GM23338 (cell line): ENCODE results near the gene RBM33. TPM values are rescaled to one million over a fixed set of nuclear protein-coding genes. Genes with fewer than 3 reads are reported as not detected.

Source experiments
- ATAC-seq: fragments of 200-7000 bp; cut with Tn5 transposase; 3 replicates; pipeline ENCODE4 v1.9.1; 2020
- DNase-seq: peaks from one replicate; pipeline ENCODE4 v3.0.0-alpha.2; 2015; ENCODE audit warnings: low spot score
- H2AFZ ChIP-seq: fragments of 200-600 bp; sonication (generic); 2 replicates; pipeline ENCODE4 v1.8.0; 2016; ENCODE audit warnings: antibody characterized with exemption, mild to moderate bottlenecking, moderate library complexity
- H3F3A ChIP-seq: fragments of 200-600 bp; sonication (generic); replicated peaks from 2 replicates; pipeline ENCODE4 v1.8.0; 2017; ENCODE audit warnings: antibody characterized with exemption, mixed run types, low read depth
- H3K27ac ChIP-seq: fragments of 200-600 bp; sonication (generic); 2 replicates; pipeline ENCODE4 v1.6.1; 2016; ENCODE audit warnings: low read depth
- H3K27me3 ChIP-seq: fragments of 200-600 bp; sonication (generic); 2 replicates; pipeline ENCODE4 v1.8.0; 2016; ENCODE audit warnings: mild to moderate bottlenecking, mixed run types, moderate library complexity; ENCODE audit not compliant: insufficient read depth
- H3K36me3 ChIP-seq: fragments of 200-600 bp; sonication (generic); 2 replicates; pipeline ENCODE4 v1.8.0; 2016; ENCODE audit warnings: mild to moderate bottlenecking; ENCODE audit not compliant: insufficient read depth
- H3K4me1 ChIP-seq: fragments of 200-600 bp; sonication (generic); 2 replicates; pipeline ENCODE4 v1.8.0; 2016; ENCODE audit warnings: mild to moderate bottlenecking, moderate library complexity; ENCODE audit not compliant: insufficient read depth
- H3K4me2 ChIP-seq: fragments of 200-600 bp; sonication (generic); 2 replicates; pipeline ENCODE4 v1.7.1; 2017; ENCODE audit warnings: mixed run types
- H3K4me3 ChIP-seq: fragments of 200-600 bp; sonication (generic); 2 replicates; pipeline ENCODE4 v1.6.1; 2016; ENCODE audit warnings: mixed run types
- H3K79me2 ChIP-seq: fragments of 200-600 bp; sonication (generic); replicated peaks from 2 replicates; pipeline ENCODE4 v1.8.0; 2017; ENCODE audit warnings: mild to moderate bottlenecking; ENCODE audit not compliant: insufficient read depth
- H3K9me2 ChIP-seq: fragments of 200-600 bp; sonication (generic); 2 replicates; pipeline ENCODE4 v1.8.0; 2017; ENCODE audit not compliant: insufficient read depth
- H4K20me1 ChIP-seq: fragments of 200-600 bp; sonication (generic); replicated peaks from 2 replicates; pipeline ENCODE4 v1.8.0; 2017; ENCODE audit warnings: mild to moderate bottlenecking; ENCODE audit not compliant: insufficient read depth
- H3K27ac Mint-ChIP-seq: 2 replicates; pipeline ENCODE4 v1.8.0; 2020; ENCODE audit warnings: inconsistent platforms, mild to moderate bottlenecking, moderate library complexity, mixed read lengths
- H3K27me3 Mint-ChIP-seq: 3 replicates; pipeline ENCODE4 v1.8.0; 2022; ENCODE audit warnings: low read depth, mild to moderate bottlenecking, moderate library complexity, mixed read lengths, inconsistent platforms; ENCODE audit not compliant: insufficient read depth, poor library complexity
- H3K36me3 Mint-ChIP-seq: 3 replicates; pipeline ENCODE4 v1.8.0; 2021; ENCODE audit warnings: low read depth, mild to moderate bottlenecking, inconsistent platforms, moderate library complexity, mixed read lengths
- H3K4me1 Mint-ChIP-seq: 3 replicates; pipeline ENCODE4 v1.8.0; 2020; ENCODE audit warnings: mild to moderate bottlenecking, inconsistent platforms, mixed read lengths
- H3K4me3 Mint-ChIP-seq: 3 replicates; pipeline ENCODE4 v1.8.0; 2021; ENCODE audit warnings: moderate library complexity, mild to moderate bottlenecking, inconsistent platforms, mixed read lengths
- H3K9me3 Mint-ChIP-seq: 3 replicates; pipeline ENCODE4 v1.8.0; 2020; ENCODE audit warnings: moderate library complexity, mild to moderate bottlenecking, inconsistent platforms, mixed read lengths
- CREB1 ChIP-seq: fragments of 250-450 bp; sonication (Bioruptor Pico); IDR thresholded peaks from 2 replicates; pipeline ENCODE4 v1.5.0; 2020; ENCODE audit warnings: low read depth, mild to moderate bottlenecking, moderate library complexity
- ETS1 ChIP-seq: IDR thresholded peaks from 2 replicates; pipeline ENCODE4 v1.6.1; 2016; ENCODE audit warnings: antibody characterized with exemption
- EZH2 ChIP-seq: fragments of 200-600 bp; sonication (generic); IDR thresholded peaks from one replicate; pipeline ENCODE4 v1.8.0; 2017; ENCODE audit warnings: antibody characterized with exemption, mild to moderate bottlenecking, low read depth; ENCODE audit not compliant: unreplicated experiment
- NANOG ChIP-seq: IDR thresholded peaks from 2 replicates; pipeline ENCODE4 v1.6.1; 2016; ENCODE audit warnings: antibody characterized with exemption, borderline replicate concordance
- POLR2AphosphoS5 ChIP-seq: IDR thresholded peaks from 2 replicates; pipeline ENCODE4 v1.6.1; 2016; ENCODE audit warnings: antibody characterized with exemption, low read depth
- REST ChIP-seq: IDR thresholded peaks from one replicate; pipeline ENCODE4 v1.6.1; 2018; ENCODE audit warnings: antibody characterized with exemption; ENCODE audit not compliant: unreplicated experiment
- STAT1 ChIP-seq: IDR thresholded peaks from one replicate; pipeline ENCODE4 v1.6.1; 2016; ENCODE audit warnings: antibody characterized with exemption; ENCODE audit not compliant: unreplicated experiment
- ZNF114 ChIP-seq: fragments of 250-450 bp; sonication (Bioruptor Pico); IDR thresholded peaks from 2 replicates; pipeline ENCODE4 v1.5.0; 2020; ENCODE audit warnings: mild to moderate bottlenecking, moderate library complexity
- ZNF331 ChIP-seq: fragments of 250-450 bp; sonication (Bioruptor Pico); IDR thresholded peaks from 2 replicates; pipeline ENCODE4 v1.5.0; 2020; ENCODE audit warnings: low read depth, mild to moderate bottlenecking, moderate library complexity
- polyA plus RNA-seq: library from polyadenylated mRNA; unstranded; fragments of >200 nt; fragmentation: Nextera tagmentation; extraction: Ambion mirVana; gene quantifications from 2 replicates; pipeline ENCODE4 v1.2.1, GENCODE V29; 2016
- total RNA-seq: library from RNA; depleted of rRNA; stranded (reverse); fragments of >200 nt; shearing (Covaris generic); gene quantifications from 2 replicates; pipeline ENCODE4 v1.2.3, GENCODE V29; 2014

Gene RBM33
- total and polyA plus RNA-seq, 2 experiments from 2014 or later = 47.7 to 94.7 TPM

GRCh38 chr7:155683098-155683497 is 38.6 kb downstream of the RBM33 start (continued):
- TF ChIP-seq REST (no peak), NANOG (no peak), ETS1 (no peak), POLR2AphosphoS5 (no peak)

- no peak overlapping the region for H3K4me2 ChIP-seq
- 0 out of 2 replicates have a peak overlapping the region, but pooled peaks have one; percentile 27 for H3K27ac Mint-ChIP-seq
- H3K27ac ChIP-seq = no peak overlapping the region
- no peak for DNase-seq
- H3K36me3 Mint-ChIP-seq = peaks cover 57% of the 10 kb centered on the region
- H3K9me3 Mint-ChIP-seq = peaks cover 13% of the 10 kb centered on the region
- H4K20me1 ChIP-seq = peaks cover 24% of the 10 kb centered on the region
- H3K36me3 ChIP-seq = no peaks in the 10 kb centered on the region
- H3K79me2 ChIP-seq = peaks cover 97% of the 10 kb centered on the region
- no peaks in the 10 kb centered on the region for H3K27me3 ChIP-seq
- no peak overlapping the region for H2AFZ ChIP-seq
- no peak for ATAC-seq
- H3K4me3 Mint-ChIP-seq = no peak overlapping the region
- peaks cover 20% of the 10 kb centered on the region for H3K4me1 ChIP-seq
- no peaks in the 10 kb centered on the region for H3F3A ChIP-seq
- H3K9me2 ChIP-seq = no peaks in the 10 kb centered on the region
- peaks cover 42% of the 10 kb centered on the region for H3K4me1 Mint-ChIP-seq
- H3K4me3 ChIP-seq = no peak overlapping the region
- TF ChIP-seq NANOG (no peak), STAT1 (no peak), ZNF331 (no peak), CREB1 (CRISPR knock-in tag) (no peak), EZH2 (no peak), ETS1 (no peak), ZNF114 (CRISPR knock-in tag) (no peak), REST (no peak)
- peaks cover 2% of the 10 kb centered on the region for H3K27me3 Mint-ChIP-seq
Observed at GRCh38 chr7:155683714-155684113, 39.3 kb downstream of the RBM33 start.
